Measurements from ENCODE around the gene CAPN7.

DNA sequence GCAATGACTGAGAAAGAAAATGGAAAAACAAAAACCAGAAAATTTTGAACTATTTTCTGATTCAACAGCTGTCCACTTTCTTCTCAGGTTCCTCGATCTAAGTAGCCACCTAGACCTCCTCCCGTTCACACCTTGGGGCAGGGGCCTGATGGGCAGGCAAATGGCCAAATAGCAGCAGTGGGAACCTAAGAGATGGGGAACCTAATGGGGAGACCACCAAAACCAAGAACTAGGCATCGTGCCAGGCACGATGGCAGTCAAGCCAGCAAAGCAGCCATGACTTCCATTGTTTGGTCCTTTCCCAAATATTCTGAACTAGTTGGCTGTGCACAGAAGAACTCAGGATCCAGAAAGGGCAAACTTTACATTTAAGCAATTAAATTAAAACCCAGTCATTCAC, 57.1 kb downstream of the CAPN7 start:
- TF ChIP-seq POLR2A (IDR thresholded peaks at IDR 0.05): no peak
- TF ChIP-seq, protein P1, sequence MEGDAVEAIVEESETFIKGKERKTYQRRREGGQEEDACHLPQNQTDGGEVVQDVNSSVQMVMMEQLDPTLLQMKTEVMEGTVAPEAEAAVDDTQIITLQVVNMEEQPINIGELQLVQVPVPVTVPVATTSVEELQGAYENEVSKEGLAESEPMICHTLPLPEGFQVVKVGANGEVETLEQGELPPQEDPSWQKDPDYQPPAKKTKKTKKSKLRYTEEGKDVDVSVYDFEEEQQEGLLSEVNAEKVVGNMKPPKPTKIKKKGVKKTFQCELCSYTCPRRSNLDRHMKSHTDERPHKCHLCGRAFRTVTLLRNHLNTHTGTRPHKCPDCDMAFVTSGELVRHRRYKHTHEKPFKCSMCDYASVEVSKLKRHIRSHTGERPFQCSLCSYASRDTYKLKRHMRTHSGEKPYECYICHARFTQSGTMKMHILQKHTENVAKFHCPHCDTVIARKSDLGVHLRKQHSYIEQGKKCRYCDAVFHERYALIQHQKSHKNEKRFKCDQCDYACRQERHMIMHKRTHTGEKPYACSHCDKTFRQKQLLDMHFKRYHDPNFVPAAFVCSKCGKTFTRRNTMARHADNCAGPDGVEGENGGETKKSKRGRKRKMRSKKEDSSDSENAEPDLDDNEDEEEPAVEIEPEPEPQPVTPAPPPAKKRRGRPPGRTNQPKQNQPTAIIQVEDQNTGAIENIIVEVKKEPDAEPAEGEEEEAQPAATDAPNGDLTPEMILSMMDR (IDR thresholded peaks at IDR 0.05): no peak

Data from body of pancreas (tissue), 4 donors.